Heart left ventricle (tissue), 16 donors: ENCODE data around the gene HNRNPC. TPM values are rescaled to one million over a fixed set of nuclear protein-coding genes. Genes with fewer than 3 reads are reported as not detected.
A peak's percentile ranks its signal among the peaks of the same experiment; 100 is the strongest.

Source experiments
- ATAC-seq, 4 donors: fragments of 200-7000 bp; cut with Tn5 transposase; one replicate each; pipeline ENCODE4 v1.9.1; 2020 to 2022; ENCODE audit warnings: moderate library complexity in 4 of 4, mild to moderate bottlenecking in 3 of 4, moderate number of reproducible peaks in 1 of 4
- DNase-seq, 5 donors: peaks; one replicate each; pipeline ENCODE4 v3.0.0-alpha.2; 2020
- H3K27ac ChIP-seq, 12 donors: fragments of 200-600 bp; sonication (generic) in 4 of 12; one replicate each; pipeline versions ENCODE4 v1.5.0 to v1.8.0; 2016 to 2022; ENCODE audit warnings: mild to moderate bottlenecking in 2 of 12
- H3K27me3 ChIP-seq, 9 donors: fragments of 200-600 bp; sonication (generic) in 2 of 9; one replicate each; pipeline versions ENCODE4 v1.5.1 to v1.8.0; 2016 to 2022; ENCODE audit warnings: mild to moderate bottlenecking in 3 of 9
- H3K36me3 ChIP-seq, 9 donors: fragments of 200-600 bp; sonication (generic) in 2 of 9; one replicate each; pipeline versions ENCODE4 v1.5.0 to v1.8.0; 2018 to 2022; ENCODE audit warnings: mild to moderate bottlenecking in 2 of 9
- H3K4me1 ChIP-seq, 12 donors: fragments of 200-600 bp; sonication (generic) in 4 of 12; one replicate each; pipeline versions ENCODE4 v1.5.0 to v1.8.0; 2016 to 2022; ENCODE audit warnings: mild to moderate bottlenecking in 3 of 12
- H3K4me3 ChIP-seq, 12 donors: fragments of 200-600 bp; sonication (generic) in 4 of 12; one replicate each; pipeline versions ENCODE4 v1.5.0 to v1.8.0; 2017 to 2022; ENCODE audit warnings: mild to moderate bottlenecking in 9 of 12, moderate library complexity in 4 of 12
- H3K9me3 ChIP-seq, 12 donors: fragments of 200-600 bp; sonication (generic) in 4 of 12; one replicate each; pipeline versions ENCODE4 v1.5.0 to v1.8.0; 2016 to 2022; ENCODE audit warnings: mild to moderate bottlenecking in 1 of 12
- POLR2A ChIP-seq, 2 donors: fragments of 450-650 bp; IDR thresholded peaks; one replicate each; pipeline ENCODE4 v1.6.1; 2017; ENCODE audit warnings: antibody characterized with exemption in 2 of 2, mild to moderate bottlenecking in 2 of 2, moderate library complexity in 2 of 2
- WGBS, 4 donors: extraction: QIAGEN DNeasy Blood & Tissue Kit in 2 of 4; methylation state at CpG; one replicate each; pipeline versions ENCODE4 v1.1.5 to v1.1.7; 2013 to 2018; 5-methylcytosine and 5-hydroxymethylcytosine counted together
- intact Hi-C, 10 donors: fragments of 100-400 bp; cut with DNase I; formaldehyde crosslinking; loops; one replicate each; pipeline versions ENCODE4 v1.11.1 to v1.14.2; 2022
- polyA plus RNA-seq, 2 donors: library from polyadenylated mRNA; stranded (reverse); fragments of 200-250 nt; gene quantifications; one replicate each; pipeline ENCODE4 v1.2.3, GENCODE V29; 2013
- total RNA-seq, 9 donors: library from RNA; depleted of rRNA in 2 of 9; stranded (reverse); fragments of >200 nt in 2 of 9; fragmentation: NEBNext Ultra II Directional in 3 of 9; extraction: Animal tissue kit (Norgen Biotek cat#: 25700) in 3 of 9; gene quantifications; one replicate each; pipeline versions ENCODE4 v1.1.0 to v1.2.4, GENCODE V29; 2016 to 2023
- TF ChIP-seq, protein P1 (sequence below), 12 donors: fragments of 200-600 bp; sonication (generic) in 4 of 12; IDR thresholded peaks; one replicate each; pipeline versions ENCODE4 v1.5.0 to v1.8.0; 2018 to 2022; ENCODE audit warnings: antibody characterized with exemption in 12 of 12, mild to moderate bottlenecking in 5 of 12
- donor health status: ischemic (EF 13 %, LVEDD 7.1; RV severe dilation, severe dysfunction).
- donor health status: healthy with polysubstance abuse.
- donor health status: DM: no; HTN: yes; CAD: no.
- donor health status: DM: no; HTN: no; CAD: no.
- donor health status: ischemic (EF 25% LVEDD 6.9; RV normal size, moderate dysfunction).
- donor health status: ischemic (EF 25% LVEDD 5.7; RV mildly dilated, moderate dysfunction).
- donor health status: healthy.
- donor health status: DM: yes; HTN: yes; CAD: no.
- donor health status: ischemic (EF 35%, LVEDD 5.7; RV mildly dilated, moderate dysfunction).
- donor health status: nonischemic (EF 11% LVEDD 7.7; RV severe dilation, severe dysfunction).
- donor health status: DM: yes; HTN: yes; CAD: no.
- donor health status: PGD.
- donor health status: ischemic (EF 29% LVEDD 5.4; RV normal size, mild dysfunction).
- donor health status: nonischemic (EF 23%, LVEDD 6.1; RV moderate dilation, normal function).

The HNRNPC gene
- total and polyA plus RNA-seq, 11 donors, result 201 to 389 (median 255) TPM

DNA sequence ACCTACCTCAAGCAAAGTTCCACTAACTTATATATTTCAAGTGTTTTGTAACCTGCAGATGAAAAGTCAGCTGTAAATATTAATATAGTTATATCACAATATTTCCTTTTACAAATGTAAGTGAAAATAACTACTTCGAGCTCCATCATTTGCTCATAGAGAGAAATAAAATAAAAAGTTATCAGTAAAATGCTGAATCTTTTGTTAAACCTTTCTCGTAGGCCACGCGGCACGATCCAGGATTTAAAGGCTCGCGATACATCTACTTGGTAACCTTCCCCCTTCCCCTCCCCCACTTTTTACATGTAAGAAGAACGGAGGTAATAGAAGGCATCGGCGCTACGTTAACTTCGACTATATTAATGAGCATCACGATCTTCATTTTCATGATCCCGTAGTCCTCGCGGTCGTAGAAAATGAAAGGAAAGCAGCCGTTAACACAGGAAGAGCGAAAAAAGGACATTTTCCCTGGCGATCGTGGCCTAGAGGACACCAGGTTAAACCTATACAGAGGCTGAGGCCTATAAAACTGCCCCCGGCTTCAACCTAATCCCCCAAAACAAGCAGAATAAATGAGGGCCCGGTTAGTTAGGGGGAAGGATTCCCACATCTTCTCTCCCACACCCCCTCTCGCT is 508 bp downstream of the HNRNPC start:
- intact Hi-C loops, result loop anchor here in 8 of 10 donors (1.0 to 10.0 kb wide), 10 partner anchors 40 to 244 kb away; partner anchors contain the start of genes SUPT16H (in 6 of the 8), CHD8 (in 1 of the 8) and METTL3 (in 1 of the 8)
- H3K4me1 ChIP-seq, result peaks cover 5 to 59% (median 43%) of the 10 kb centered on the region in 12 donors

DNA sequence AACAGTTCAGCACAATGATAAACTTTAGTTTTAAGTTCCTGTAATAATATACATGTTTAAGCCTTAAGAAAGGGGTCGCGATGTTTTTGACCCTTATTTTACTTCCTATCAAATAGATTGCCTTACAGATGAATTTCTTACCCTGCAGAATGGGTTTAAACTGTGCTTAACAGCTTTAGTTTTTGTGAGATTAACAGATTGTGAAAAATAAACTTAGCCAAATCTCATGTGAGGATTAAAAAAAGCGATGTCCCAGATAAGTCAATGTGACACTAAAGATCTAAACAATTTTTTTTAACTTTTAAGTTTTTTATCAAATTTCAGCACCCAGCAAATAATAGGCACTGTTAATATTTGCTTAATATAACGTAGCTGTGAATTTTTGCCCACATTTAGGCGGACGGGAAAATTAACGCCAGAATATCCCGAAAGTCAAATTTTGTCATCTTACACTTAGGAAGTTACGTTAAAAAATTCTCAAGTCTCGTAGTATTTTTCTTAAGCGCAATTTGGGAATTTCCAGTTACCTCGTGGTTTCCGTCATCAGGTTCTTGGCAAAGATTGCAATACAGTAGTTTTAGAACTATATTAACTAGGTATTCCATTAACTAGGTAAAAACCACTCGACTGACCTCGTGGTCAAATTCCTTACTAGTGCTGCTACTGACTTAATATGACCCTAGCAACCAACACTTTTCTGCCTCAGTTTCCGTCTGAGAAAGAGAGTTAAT is 1.2 kb downstream of the HNRNPC start:
- 2% methylated on average over 16 of the region's 16 CpGs for WGBS, 4 donors
- no peaks in the 10 kb centered on the region for H3K27me3 ChIP-seq
- intact Hi-C loops, result loop anchor here in 8 of 10 donors (1.0 to 10.0 kb wide), 9 partner anchors 97 to 244 kb away; partner anchors contain the start of genes SUPT16H (in 6 of the 8), CHD8 (in 1 of the 8) and METTL3 (in 1 of the 8)
- H3K4me1 ChIP-seq, result peaks cover 6 to 65% (median 50%) of the 10 kb centered on the region in 12 donors
- no peak for DNase-seq
- peaks cover 0 to 55% (median 37%) of the 10 kb centered on the region in 9 donors for H3K36me3 ChIP-seq
- no peak for ATAC-seq
- no peaks in the 10 kb centered on the region for H3K9me3 ChIP-seq
- peak overlapping the region; percentile 58 to 99 (median 82) for H3K4me3 ChIP-seq
- TF ChIP-seq POLR2A (IDR thresholded peaks at IDR 0.05), result no peak
- TF ChIP-seq, protein P1, sequence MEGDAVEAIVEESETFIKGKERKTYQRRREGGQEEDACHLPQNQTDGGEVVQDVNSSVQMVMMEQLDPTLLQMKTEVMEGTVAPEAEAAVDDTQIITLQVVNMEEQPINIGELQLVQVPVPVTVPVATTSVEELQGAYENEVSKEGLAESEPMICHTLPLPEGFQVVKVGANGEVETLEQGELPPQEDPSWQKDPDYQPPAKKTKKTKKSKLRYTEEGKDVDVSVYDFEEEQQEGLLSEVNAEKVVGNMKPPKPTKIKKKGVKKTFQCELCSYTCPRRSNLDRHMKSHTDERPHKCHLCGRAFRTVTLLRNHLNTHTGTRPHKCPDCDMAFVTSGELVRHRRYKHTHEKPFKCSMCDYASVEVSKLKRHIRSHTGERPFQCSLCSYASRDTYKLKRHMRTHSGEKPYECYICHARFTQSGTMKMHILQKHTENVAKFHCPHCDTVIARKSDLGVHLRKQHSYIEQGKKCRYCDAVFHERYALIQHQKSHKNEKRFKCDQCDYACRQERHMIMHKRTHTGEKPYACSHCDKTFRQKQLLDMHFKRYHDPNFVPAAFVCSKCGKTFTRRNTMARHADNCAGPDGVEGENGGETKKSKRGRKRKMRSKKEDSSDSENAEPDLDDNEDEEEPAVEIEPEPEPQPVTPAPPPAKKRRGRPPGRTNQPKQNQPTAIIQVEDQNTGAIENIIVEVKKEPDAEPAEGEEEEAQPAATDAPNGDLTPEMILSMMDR (IDR thresholded peaks at IDR 0.05), result no peak
- peak overlapping the region in 9 of 12 donors; percentile 86 to 98 (median 94) for H3K27ac ChIP-seq

More for the DNA sequence above, 508 bp downstream of the HNRNPC start:
- peak in 3 of 4 donors; percentile 0 to 21 (median 14) for ATAC-seq
- no peak for TF ChIP-seq POLR2A (IDR thresholded peaks at IDR 0.05)
- TF ChIP-seq, protein P1 (IDR thresholded peaks at IDR 0.05), result no peak
- Histone ChIP-seq H3K27ac (peak overlapping the region; percentile 81 to 98 (median 94)), H3K27me3 (no peaks in the 10 kb centered on the region), H3K4me3 (peak overlapping the region; percentile 58 to 99 (median 82)), H3K9me3 (no peaks in the 10 kb centered on the region), H3K36me3 (peaks cover 0 to 48% (median 30%) of the 10 kb centered on the region in 9 donors)
- WGBS, 4 donors, result 0 to 1% (median 0%) methylated on average over 23 to 24 of the region's 24 CpGs
- DNase-seq, result peak in 2 of 5 donors; percentile 23 to 32

DNA sequence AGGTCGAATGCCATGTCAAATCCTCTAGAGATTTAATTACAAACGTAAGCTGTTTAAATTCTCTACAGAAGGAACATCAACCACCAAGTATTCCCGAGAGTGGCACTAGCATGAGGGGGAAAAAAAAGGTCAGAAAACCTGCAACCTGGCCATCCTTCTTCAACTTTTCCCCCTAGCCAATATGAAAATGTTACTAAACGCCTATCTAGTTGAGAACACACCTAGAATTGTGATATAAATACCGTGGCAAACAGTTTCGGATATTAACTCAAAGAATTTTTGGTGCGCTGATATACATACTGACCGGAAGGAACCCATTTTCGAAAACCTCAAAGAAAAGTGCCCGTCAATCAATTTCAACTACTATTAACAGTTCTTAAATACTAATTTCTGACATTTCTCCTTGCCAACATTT is 1.8 kb downstream of the HNRNPC start:
- Histone ChIP-seq H3K4me3 (peak overlapping the region in 11 of 12 donors; percentile 58 to 99 (median 80)), H3K9me3 (no peaks in the 10 kb centered on the region), H3K27me3 (no peaks in the 10 kb centered on the region), H3K27ac (peak overlapping the region in 7 of 12 donors; percentile 6 to 98 (median 94)), H3K4me1 (peaks cover 7 to 72% (median 56%) of the 10 kb centered on the region in 12 donors), H3K36me3 (peaks cover 0 to 61% (median 43%) of the 10 kb centered on the region in 9 donors)
- WGBS, 4 donors, result 3 to 11% (median 6%) methylated on average over 10 of the region's 10 CpGs
- intact Hi-C loops, result loop anchor here in 6 of 10 donors (5.0 to 10.0 kb wide), 7 partner anchors 97 to 245 kb away; partner anchors contain the start of genes SUPT16H (in 4 of the 6), CHD8 (in 1 of the 6) and METTL3 (in 1 of the 6)
- no peak for ATAC-seq
- DNase-seq, result no peak
- TF ChIP-seq POLR2A (IDR thresholded peaks at IDR 0.05), result no peak
- TF ChIP-seq, protein P1 (IDR thresholded peaks at IDR 0.05), result no peak
